Spleen (tissue), 11 donors: ENCODE data around the gene FAM81B. TPM values are rescaled to one million over a fixed set of nuclear protein-coding genes. Genes with fewer than 3 reads are reported as not detected.

Source experiments
- DNase-seq: peaks from one replicate; pipeline ENCODE4 v3.0.0-alpha.2; 2020
- H3K27ac ChIP-seq, 8 donors: fragments of 200-600 bp; sonication (generic) in 7 of 8; 1 replicate in 4 of 8; 2 replicates in 4 of 8; pipeline versions ENCODE4 v1.5.0 to v1.8.0; 2016 to 2021; ENCODE audit warnings: inconsistent platforms in 4 of 8, mild to moderate bottlenecking in 4 of 8, moderate library complexity in 1 of 8
- H3K27me3 ChIP-seq, 7 donors: fragments of 200-600 bp; sonication (generic) in 6 of 7; replicated peaks in 1 of 7; 1 replicate in 4 of 7; 2 replicates in 3 of 7; pipeline versions ENCODE4 v1.5.0 to v1.8.0; 2016 to 2021; ENCODE audit warnings: inconsistent platforms in 3 of 7, mild to moderate bottlenecking in 1 of 7
- H3K36me3 ChIP-seq, 6 donors: fragments of 200-600 bp; sonication (generic) in 5 of 6; 1 replicate in 4 of 6; 2 replicates in 2 of 6; pipeline versions ENCODE4 v1.5.0 to v1.8.0; 2016 to 2021; ENCODE audit warnings: inconsistent platforms in 2 of 6
- H3K4me1 ChIP-seq, 6 donors: fragments of 200-600 bp; sonication (generic) in 5 of 6; 1 replicate in 3 of 6; 2 replicates in 3 of 6; pipeline versions ENCODE4 v1.5.0 to v1.8.0; 2016 to 2021; ENCODE audit warnings: inconsistent platforms in 3 of 6
- H3K4me3 ChIP-seq, 8 donors: fragments of 200-600 bp; sonication (generic) in 7 of 8; 1 replicate in 4 of 8; 2 replicates in 4 of 8; pipeline versions ENCODE4 v1.5.0 to v1.8.0; 2016 to 2021; ENCODE audit warnings: inconsistent platforms in 4 of 8, mild to moderate bottlenecking in 4 of 8, moderate library complexity in 2 of 8
- H3K9me3 ChIP-seq, 8 donors: fragments of 200-600 bp; sonication (generic) in 7 of 8; 1 replicate in 4 of 8; 2 replicates in 4 of 8; pipeline versions ENCODE4 v1.5.0 to v1.8.0; 2016 to 2021; ENCODE audit warnings: inconsistent platforms in 4 of 8
- POLR2A ChIP-seq, 3 donors: fragments of 450-650 bp; IDR thresholded peaks; one replicate each; pipeline ENCODE4 v1.5.1; 2017; ENCODE audit warnings: antibody characterized with exemption in 3 of 3, mild to moderate bottlenecking in 1 of 3
- POLR2AphosphoS5 ChIP-seq, 3 donors: sonication (generic); formaldehyde crosslinking; IDR thresholded peaks; one replicate each; pipeline ENCODE4 v1.5.1; 2017; ENCODE audit warnings: antibody characterized with exemption in 3 of 3
- WGBS, 5 donors: extraction: QIAGEN DNeasy Blood & Tissue Kit in 3 of 5; methylation state at CpG; one replicate each; pipeline versions ENCODE4 v1.1.5 to v1.1.7; 2013 to 2018; 5-methylcytosine and 5-hydroxymethylcytosine counted together
- intact Hi-C: fragments of 100-400 bp; cut with DNase I; formaldehyde crosslinking; loops from one replicate; pipeline ENCODE4 v1.15.0; 2023; ENCODE audit warnings: low total_unique reads
- polyA plus RNA-seq, 3 donors: library from polyadenylated mRNA; stranded (reverse); fragments of 200-250 nt; gene quantifications; one replicate each; pipeline ENCODE4 v1.2.1, GENCODE V29; 2013
- total RNA-seq, 7 donors: library from RNA; depleted of rRNA in 3 of 7; stranded (reverse); fragments of >200 nt in 3 of 7; fragmentation: NEBNext Ultra II Directional in 4 of 7; extraction: Animal tissue kit (Norgen Biotek cat#: 25700) in 4 of 7; gene quantifications; one replicate each; pipeline versions ENCODE4 v1.1.0 to v1.2.1, GENCODE V29; 2016 to 2021
- TF ChIP-seq, protein P1 (sequence below), 11 experiments: fragments of 200-600 bp in 7 of 11; fragments of 450-650 bp in 4 of 11; sonication (generic) in 4 of 11; IDR thresholded peaks in 8 of 11; conservative IDR thresholded peaks in 3 of 11; 1 replicate in 7 of 11; 2 replicates in 4 of 11; pipeline versions ENCODE4 v1.4.0 to v1.8.0; 2016 to 2021; ENCODE audit warnings: antibody characterized with exemption in 11 of 11, inconsistent platforms in 4 of 11, mild to moderate bottlenecking in 1 of 11
- donor health status: healthy with polysubstance abuse.
- donor health status: DM: no; HTN: no; CAD: no; lungs with moderate emphysema.
- donor health status: DM: no; HTN: no; CAD: no.
- donor health status: Bipolar disorder and iron deficiency.
- donor health status: healthy.
- donor health status: DM: no; HTN: no; CAD: no.
- donor health status: DM: yes; HTN: yes; CAD: no.

The FAM81B gene
- total and polyA plus RNA-seq, 10 donors: 0.13 to 0.61 TPM; not detected in 8

DNA sequence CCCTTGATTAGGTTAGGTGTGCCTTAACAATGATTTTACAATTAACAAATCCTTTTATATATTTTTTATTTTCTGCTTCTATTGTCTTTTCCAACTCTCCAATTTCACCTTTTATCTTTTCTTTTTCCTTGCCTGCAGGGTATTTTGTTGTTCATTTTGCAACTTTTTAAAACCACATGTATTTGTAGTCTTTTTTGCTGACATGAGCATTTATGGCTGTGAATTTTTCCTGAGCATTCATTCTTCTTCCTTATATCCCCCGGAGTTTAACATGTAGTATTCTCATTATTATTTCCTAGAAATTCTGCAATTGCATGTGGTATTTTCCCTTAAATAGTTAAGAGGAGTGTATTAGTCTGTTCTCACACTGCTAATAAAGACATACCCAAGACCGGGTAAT lies 41.6 kb downstream of the FAM81B start:
- H3K27ac ChIP-seq: no peak overlapping the region
- no peaks in the 10 kb centered on the region for H3K36me3 ChIP-seq

DNA sequence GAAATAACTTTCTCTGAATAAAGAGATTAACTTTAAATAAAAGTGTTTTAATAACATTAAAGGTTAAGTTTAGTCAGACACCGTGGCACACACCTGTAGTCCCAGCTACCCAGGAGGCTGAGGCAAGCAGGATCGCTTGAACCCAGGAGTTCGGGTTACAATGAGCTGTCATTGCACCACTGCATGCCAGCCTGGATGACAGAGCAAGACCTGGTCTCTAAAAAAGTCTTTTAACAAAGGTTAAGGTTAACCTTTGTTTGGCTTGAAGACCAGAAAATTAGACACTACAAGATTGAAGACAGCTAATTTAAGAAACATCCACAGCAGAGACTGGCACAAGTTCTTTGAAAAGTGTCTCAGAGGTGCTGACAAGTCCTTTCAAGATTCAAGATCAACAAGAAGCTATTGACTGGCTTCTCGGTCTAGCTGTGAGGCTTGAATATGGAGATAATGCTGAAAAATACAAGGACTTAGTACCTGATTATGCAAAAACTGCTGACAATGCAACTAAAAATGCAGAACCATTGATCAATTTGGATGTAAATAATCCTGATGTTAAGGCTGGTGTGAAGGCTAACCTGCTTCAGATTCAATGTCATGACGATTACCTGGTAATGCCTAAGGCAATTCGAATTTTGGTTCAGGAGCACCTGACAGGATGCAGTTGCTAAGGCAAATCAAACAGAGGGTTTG lies 48.8 kb downstream of the FAM81B start:
- Histone ChIP-seq H3K9me3 (no peaks in the 10 kb centered on the region), H3K27me3 (peaks cover 0 to 19% (median 0%) of the 10 kb centered on the region in 7 donors), H3K4me1 (no peaks in the 10 kb centered on the region), H3K4me3 (no peak overlapping the region), H3K36me3 (no peaks in the 10 kb centered on the region), H3K27ac (no peak overlapping the region)
- intact Hi-C loops: no loop called here
- DNase-seq: no peak
- TF ChIP-seq, protein P1, sequence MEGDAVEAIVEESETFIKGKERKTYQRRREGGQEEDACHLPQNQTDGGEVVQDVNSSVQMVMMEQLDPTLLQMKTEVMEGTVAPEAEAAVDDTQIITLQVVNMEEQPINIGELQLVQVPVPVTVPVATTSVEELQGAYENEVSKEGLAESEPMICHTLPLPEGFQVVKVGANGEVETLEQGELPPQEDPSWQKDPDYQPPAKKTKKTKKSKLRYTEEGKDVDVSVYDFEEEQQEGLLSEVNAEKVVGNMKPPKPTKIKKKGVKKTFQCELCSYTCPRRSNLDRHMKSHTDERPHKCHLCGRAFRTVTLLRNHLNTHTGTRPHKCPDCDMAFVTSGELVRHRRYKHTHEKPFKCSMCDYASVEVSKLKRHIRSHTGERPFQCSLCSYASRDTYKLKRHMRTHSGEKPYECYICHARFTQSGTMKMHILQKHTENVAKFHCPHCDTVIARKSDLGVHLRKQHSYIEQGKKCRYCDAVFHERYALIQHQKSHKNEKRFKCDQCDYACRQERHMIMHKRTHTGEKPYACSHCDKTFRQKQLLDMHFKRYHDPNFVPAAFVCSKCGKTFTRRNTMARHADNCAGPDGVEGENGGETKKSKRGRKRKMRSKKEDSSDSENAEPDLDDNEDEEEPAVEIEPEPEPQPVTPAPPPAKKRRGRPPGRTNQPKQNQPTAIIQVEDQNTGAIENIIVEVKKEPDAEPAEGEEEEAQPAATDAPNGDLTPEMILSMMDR (IDR thresholded peaks at IDR 0.05 in 8 of 11, conservative IDR thresholded peaks at IDR 0.05 in 3 of 11): no peak
- no peak for TF ChIP-seq POLR2A (IDR thresholded peaks at IDR 0.05)
- TF ChIP-seq POLR2AphosphoS5 (IDR thresholded peaks at IDR 0.05): no peak
- 47 to 77% (median 68%) methylated on average over 6 of the region's 6 CpGs for WGBS, 5 donors

More for the DNA sequence above, 41.6 kb downstream of the FAM81B start:
- Histone ChIP-seq H3K4me1 (no peaks in the 10 kb centered on the region), H3K4me3 (no peak overlapping the region), H3K27me3 (no peaks in the 10 kb centered on the region), H3K9me3 (peaks cover 0 to 18% (median 9%) of the 10 kb centered on the region in 8 donors)
- TF ChIP-seq, protein P1 (IDR thresholded peaks at IDR 0.05 in 8 of 11, conservative IDR thresholded peaks at IDR 0.05 in 3 of 11): no peak
- TF ChIP-seq POLR2A (IDR thresholded peaks at IDR 0.05): no peak
- TF ChIP-seq POLR2AphosphoS5 (IDR thresholded peaks at IDR 0.05): no peak
- DNase-seq: no peak
- intact Hi-C loops: no loop called here
- WGBS, 5 donors: 82 to 100% (median 95%) methylated on average over 2 of the region's 2 CpGs

DNA sequence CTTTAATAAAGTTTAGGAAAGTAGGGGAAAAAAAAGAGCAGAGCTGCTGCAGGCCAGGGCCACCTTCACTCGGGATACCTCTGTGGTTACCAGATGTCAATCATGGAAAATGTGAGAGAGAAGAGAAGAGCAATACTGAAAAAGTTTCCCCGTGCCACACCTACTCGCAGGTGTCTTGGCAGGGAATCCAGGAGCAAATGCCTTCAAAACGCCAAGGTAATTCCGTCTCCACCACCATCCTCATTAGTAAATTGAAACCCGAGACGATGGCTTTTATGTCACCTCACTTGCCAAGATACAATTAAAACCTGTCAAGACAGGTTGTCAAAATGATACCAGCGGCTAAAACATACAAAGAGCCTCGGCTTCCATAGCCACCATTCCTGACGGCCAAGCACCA lies 49.7 kb downstream of the FAM81B start:
- DNase-seq: no peak
- no peak overlapping the region for H3K4me3 ChIP-seq
- no peak overlapping the region for H3K27ac ChIP-seq
- peaks cover 0 to 19% (median 0%) of the 10 kb centered on the region in 7 donors for H3K27me3 ChIP-seq
- WGBS, 5 donors: 64 to 88% (median 77%) methylated on average over 10 of the region's 10 CpGs
- no peaks in the 10 kb centered on the region for H3K36me3 ChIP-seq
- TF ChIP-seq POLR2A (IDR thresholded peaks at IDR 0.05) (no peak), POLR2AphosphoS5 (IDR thresholded peaks at IDR 0.05) (no peak)
- TF ChIP-seq, protein P1 (IDR thresholded peaks at IDR 0.05 in 8 of 11, conservative IDR thresholded peaks at IDR 0.05 in 3 of 11): no peak
- no peaks in the 10 kb centered on the region for H3K9me3 ChIP-seq
- no peaks in the 10 kb centered on the region for H3K4me1 ChIP-seq
- intact Hi-C loops: no loop called here

DNA sequence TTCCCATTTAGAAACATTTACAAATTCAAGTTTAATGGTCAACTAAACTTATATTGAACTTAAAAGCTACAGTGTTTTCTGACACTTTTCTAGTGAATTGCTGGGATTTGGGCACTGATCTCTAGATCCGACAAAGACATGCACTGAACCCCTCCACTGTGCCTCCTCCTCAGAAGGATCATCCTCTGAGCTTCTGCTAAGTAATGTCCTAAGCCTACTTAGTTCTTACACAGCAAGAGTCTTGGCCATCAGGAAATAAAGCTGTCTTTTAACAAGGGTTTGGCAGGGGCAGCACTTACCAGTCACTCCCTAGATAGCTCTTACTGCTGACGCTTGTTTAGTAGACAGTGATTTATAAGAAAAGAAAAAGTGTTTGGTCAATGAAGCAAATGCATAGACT lies 50.5 kb downstream of the FAM81B start:
- no peak for TF ChIP-seq POLR2AphosphoS5 (IDR thresholded peaks at IDR 0.05)
- no peak for DNase-seq
- intact Hi-C loops: no loop called here
- WGBS, 5 donors: 63 to 88% (median 83%) methylated on average over 2 of the region's 2 CpGs
- Histone ChIP-seq H3K4me1 (no peaks in the 10 kb centered on the region), H3K27me3 (peaks cover 0 to 19% (median 0%) of the 10 kb centered on the region in 7 donors), H3K4me3 (no peak overlapping the region), H3K27ac (no peak overlapping the region), H3K36me3 (no peaks in the 10 kb centered on the region), H3K9me3 (no peaks in the 10 kb centered on the region)
